Activated naive CD4-positive, alpha-beta T cell treated with anti-CD3 and anti-CD28 coated beads, Interleukin-2, amount 50 U/mL, for 72 hours (primary cell): ENCODE results near the gene DTX2. TPM values are rescaled to one million over a fixed set of nuclear protein-coding genes. Genes with fewer than 3 reads are reported as not detected.
A peak's percentile ranks its signal among the peaks of the same experiment; 100 is the strongest.
"Not testable (repeated sequence)": the region's sequence is repeated elsewhere in the genome, so short reads cannot be mapped to it uniquely, and the experiment has no call there.

Source experiments
- ATAC-seq, 2 donors: fragments of 150-1000 bp; cut with Tn5 transposase; 2 replicates each; pipeline ENCODE4 v1.10.0; 2021; ENCODE audit warnings: mild to moderate bottlenecking in 2 of 2, moderate library complexity in 2 of 2
- DNase-seq, 2 donors: peaks; one replicate each; pipeline ENCODE4 v3.0.0; 2021 to 2022; ENCODE audit warnings: low spot score in 2 of 2
- H3K27ac Mint-ChIP-seq, 2 donors: one replicate each; pipeline ENCODE4 v1.8.0; 2022; ENCODE audit warnings: mild to moderate bottlenecking in 2 of 2, mixed read lengths in 2 of 2
- H3K36me3 Mint-ChIP-seq, 2 donors: one replicate each; pipeline ENCODE4 v1.8.0; 2022; ENCODE audit warnings: mixed read lengths in 2 of 2
- H3K9me3 Mint-ChIP-seq, 2 donors: one replicate each; pipeline ENCODE4 v1.8.0; 2022; ENCODE audit warnings: mixed read lengths in 2 of 2
- total RNA-seq, 2 donors: library from RNA; stranded (reverse); gene quantifications; one replicate each; pipeline ENCODE4 v1.2.3, GENCODE V29; 2022

DTX2 gene
- total RNA-seq, 2 donors from 2014 or later = 22.3 to 28.5 TPM

- H3K27ac Mint-ChIP-seq = no peak overlapping the region
- DNase-seq = no peak
- ATAC-seq = no peak
- H3K9me3 Mint-ChIP-seq = no peaks in the 10 kb centered on the region
- H3K36me3 Mint-ChIP-seq = no peaks in the 10 kb centered on the region
Measured at GRCh38 chr7:76513817-76514799, 52.6 kb downstream of the DTX2 start.

- Mint-ChIP-seq H3K9me3 (no peaks in the 10 kb centered on the region), H3K36me3 (no peaks in the 10 kb centered on the region), H3K27ac (no peak overlapping the region)
- ATAC-seq (no peak), DNase-seq (no peak)
Measured at GRCh38 chr7:76514926-76515771, 53.6 kb downstream of the DTX2 start.

GRCh38 chr7:76515999-76516443 lies 54.5 kb downstream of the DTX2 start:
- no peaks in the 10 kb centered on the region for H3K36me3 Mint-ChIP-seq
- DNase-seq (no peak), ATAC-seq (peak in 1 of 2 donors; percentile 76)
- H3K27ac Mint-ChIP-seq = no peak overlapping the region
- no peaks in the 10 kb centered on the region for H3K9me3 Mint-ChIP-seq

GRCh38 chr7:76516932-76517331 lies 55.4 kb downstream of the DTX2 start:
- ATAC-seq, H3K27ac Mint-ChIP-seq, H3K36me3 Mint-ChIP-seq, H3K9me3 Mint-ChIP-seq, DNase-seq: not testable (repeated sequence)

- not testable (repeated sequence) for H3K9me3 Mint-ChIP-seq, ATAC-seq, H3K27ac Mint-ChIP-seq, H3K36me3 Mint-ChIP-seq, DNase-seq
Measured at GRCh38 chr7:76526183-76526582, 64.7 kb downstream of the DTX2 start.

- H3K36me3 Mint-ChIP-seq, DNase-seq, H3K27ac Mint-ChIP-seq, ATAC-seq, H3K9me3 Mint-ChIP-seq: not testable (repeated sequence)
Measured at GRCh38 chr7:76531643-76532042, 70.1 kb downstream of the DTX2 start.

GRCh38 chr7:76543197-76543596 lies 81.7 kb downstream of the DTX2 start, which contains the start of gene SPDYE16:
TSS of gene SPDYE16 (minus strand) at chr7:76543297. CDS start at chr7:76541459, 1,838 bp downstream.
- ATAC-seq, H3K36me3 Mint-ChIP-seq, H3K9me3 Mint-ChIP-seq, DNase-seq, H3K27ac Mint-ChIP-seq: not testable (repeated sequence)

GRCh38 chr7:76549025-76549854 lies 87.7 kb downstream of the DTX2 start:
- H3K36me3 Mint-ChIP-seq = peaks cover 6 to 18% of the 10 kb centered on the region in 2 donors
- DNase-seq = peak; percentile 76 to 88
- ATAC-seq = peak; percentile 100
- H3K9me3 Mint-ChIP-seq = not testable (repeated sequence)
- H3K27ac Mint-ChIP-seq = peak overlapping the region; percentile 94

GRCh38 chr7:76549855-76550248 lies 88.3 kb downstream of the DTX2 start:
- Mint-ChIP-seq H3K36me3 (peaks cover 9 to 18% of the 10 kb centered on the region in 2 donors), H3K27ac (peak overlapping the region; percentile 92 to 94)
- ATAC-seq, H3K9me3 Mint-ChIP-seq: not testable (repeated sequence)
- peak in 1 of 2 donors; percentile 55 for DNase-seq

GRCh38 chr7:76551992-76552391 lies 90.5 kb downstream of the DTX2 start:
- not testable (repeated sequence) for DNase-seq, H3K27ac Mint-ChIP-seq, H3K9me3 Mint-ChIP-seq, ATAC-seq
- peaks cover 11 to 18% of the 10 kb centered on the region in 2 donors for H3K36me3 Mint-ChIP-seq

Other genes with a start within 250 kb of the DTX2 start
- gene HSPB1, start 159.0 kb upstream of the DTX2 start, total RNA-seq = 10 to 100 TPM; 42.5 to 78.1 TPM
- gene YWHAG, start 102.7 kb upstream of the DTX2 start, total RNA-seq = 100 to 1,000 TPM; 103 to 143 TPM
- under 1 TPM; 0.61 to 0.62 TPM for gene SSC4D, start 52.0 kb upstream of the DTX2 start, total RNA-seq
- 10 to 100 TPM in 1 of 2 donors, 1 to 10 TPM in 1; 7.9 to 19.2 TPM for gene ZP3, start 36.8 kb upstream of the DTX2 start, total RNA-seq
- 1 to 10 TPM in 1 of 2 donors, under 1 TPM in 1; 0.68 to 1.6 TPM for gene UPK3B, start 48.8 kb downstream of the DTX2 start, total RNA-seq
- gene SPDYE16, start 81.6 kb downstream of the DTX2 start, total RNA-seq = under 1 TPM in 1 of 2 donors, not detected in 1; 0.10 TPM
- gene POMZP3, start 165.6 kb downstream of the DTX2 start, total RNA-seq = 10 to 100 TPM in 1 of 2 donors, 1 to 10 TPM in 1; 7.9 to 12.3 TPM